Stimulated activated CD8-positive, alpha-beta memory T cell treated with anti-CD3 and anti-CD28 coated beads, Interleukin-15, amount 100 ng/mL, for 24 hours (primary cell): Measurements from ENCODE around the gene FAM110A.
A peak's percentile ranks its signal among the peaks of the same experiment; 100 is the strongest.
"Not testable (repeated sequence)": the region's sequence is repeated elsewhere in the genome, so short reads cannot be mapped to it uniquely, and the experiment has no call there.

Source experiments
- DNase-seq: peaks from one replicate; pipeline ENCODE4 v3.0.0-alpha.2; 2020; ENCODE audit warnings: low read depth

Gene FAM110A

GRCh38 chr20:844473-845225 lies 11.1 kb downstream of the FAM110A start:
- peak; percentile 45 for DNase-seq

- DNase-seq = no peak
These were observed 11.8 kb downstream of the FAM110A start for GRCh38 chr20:845226-845868.

GRCh38 chr20:845941-846893 lies 12.7 kb downstream of the FAM110A start:
- no peak for DNase-seq

GRCh38 chr20:846894-847278 lies 13.4 kb downstream of the FAM110A start:
- no peak for DNase-seq

- no peak for DNase-seq
These were observed 14.7 kb downstream of the FAM110A start for GRCh38 chr20:848193-848592.

GRCh38 chr20:848731-849130 lies 15.2 kb downstream of the FAM110A start:
- DNase-seq = not testable (repeated sequence)

GRCh38 chr20:853406-853996 lies 20.0 kb downstream of the FAM110A start:
- DNase-seq = no peak

- no peak for DNase-seq
These were observed 21.1 kb downstream of the FAM110A start for GRCh38 chr20:854601-855000.

- DNase-seq = no peak
These were observed 22.2 kb downstream of the FAM110A start for GRCh38 chr20:855466-856360.

- no peak for DNase-seq
These were observed 22.9 kb downstream of the FAM110A start for GRCh38 chr20:856361-856775.

GRCh38 chr20:858011-858410 lies 24.5 kb downstream of the FAM110A start:
- DNase-seq = no peak

GRCh38 chr20:859751-860231 lies 26.3 kb downstream of the FAM110A start:
- DNase-seq = no peak

- no peak for DNase-seq
These were observed 27.4 kb downstream of the FAM110A start for GRCh38 chr20:860891-861290.

- no peak for DNase-seq
These were observed 31.9 kb downstream of the FAM110A start for GRCh38 chr20:865440-865839.

- DNase-seq = no peak
These were observed 34.8 kb downstream of the FAM110A start for GRCh38 chr20:868279-868678.

- DNase-seq = no peak
These were observed 36.1 kb downstream of the FAM110A start for GRCh38 chr20:869606-870005.

GRCh38 chr20:870758-871157 lies 37.2 kb downstream of the FAM110A start:
- no peak for DNase-seq

- no peak for DNase-seq
These were observed 37.9 kb downstream of the FAM110A start for GRCh38 chr20:871436-871835.

GRCh38 chr20:871948-872347 lies 38.4 kb downstream of the FAM110A start:
- no peak for DNase-seq

GRCh38 chr20:872855-873520 lies 39.5 kb downstream of the FAM110A start:
- DNase-seq = no peak
